ENCODE measurements around the gene PRXL2A. TPM values are rescaled to one million over a fixed set of nuclear protein-coding genes. Genes with fewer than 3 reads are reported as not detected.

Gene PRXL2A
- total and polyA plus RNA-seq, 2 experiments from 2014 or later: 166 to 222 TPM

GRCh38 chr10:80441831-80442230 is 33.5 kb downstream of the PRXL2A start:
- WGBS (ENCODE audit: low lambda C conversion rate, missing lambda C conversion rate): 85% methylated on average over 8 of the region's 8 CpGs
- Histone ChIP-seq H3K4me1 (ENCODE audit: insufficient read depth) (peaks cover 13% of the 10 kb centered on the region), H3K27me3 (no peaks in the 10 kb centered on the region), H4K20me1 (ENCODE audit: insufficient read depth, poor library complexity, severe bottlenecking) (no peaks in the 10 kb centered on the region), H3K79me2 (no peaks in the 10 kb centered on the region), H3K27ac (no peak overlapping the region), H3K4me2 (no peak overlapping the region), H3K36me3 (replicated peaks; ENCODE audit: insufficient read depth, low read depth) (no peaks in the 10 kb centered on the region), H3K9me2 (replicated peaks; ENCODE audit: insufficient read depth) (no peaks in the 10 kb centered on the region), H3K9me3 (ENCODE audit: low read depth) (no peaks in the 10 kb centered on the region), H2AFZ (no peak overlapping the region), H3K4me3 (no peak overlapping the region)
- TF ChIP-seq CTCF (IDR thresholded peaks at IDR 0.05; ENCODE audit: poor library complexity) (no peak), EZH2phosphoT487 (IDR thresholded peaks at IDR 0.05; ENCODE audit: low read depth, severe bottlenecking, unreplicated experiment) (no peak), EZH2 (IDR thresholded peaks at IDR 0.05; ENCODE audit: borderline replicate concordance) (no peak)
- no peak for DNase-seq (ENCODE audit: low spot score)

DNA sequence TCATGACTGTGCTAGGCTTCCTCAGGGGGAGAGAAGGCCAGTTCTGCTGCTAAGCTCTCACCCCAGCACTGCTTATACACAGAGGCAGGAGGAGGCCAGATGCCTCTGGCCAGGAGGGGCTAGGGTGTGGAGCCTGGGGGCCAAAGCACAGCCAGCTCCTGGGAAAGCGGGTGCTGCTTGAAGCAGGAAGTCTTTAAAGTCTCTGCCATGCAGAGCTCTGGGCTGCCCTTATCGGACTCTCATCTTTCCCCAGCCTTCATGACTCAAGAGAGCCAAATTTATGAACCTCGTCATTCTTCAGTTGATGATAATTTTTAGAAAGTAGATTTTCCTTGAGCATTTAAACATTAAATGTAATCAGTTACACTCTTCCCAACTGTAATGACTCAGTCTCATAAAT is 34.5 kb downstream of the PRXL2A start:
- Histone ChIP-seq H3K4me2 (no peak overlapping the region), H3K27ac (no peak overlapping the region), H3K4me1 (ENCODE audit: insufficient read depth) (peaks cover 17% of the 10 kb centered on the region), H3K9me3 (ENCODE audit: low read depth) (no peaks in the 10 kb centered on the region), H3K9me2 (replicated peaks; ENCODE audit: insufficient read depth) (no peaks in the 10 kb centered on the region), H3K27me3 (no peaks in the 10 kb centered on the region), H4K20me1 (ENCODE audit: insufficient read depth, poor library complexity, severe bottlenecking) (no peaks in the 10 kb centered on the region), H3K4me3 (no peak overlapping the region), H2AFZ (no peak overlapping the region), H3K36me3 (replicated peaks; ENCODE audit: insufficient read depth, low read depth) (no peaks in the 10 kb centered on the region), H3K79me2 (no peaks in the 10 kb centered on the region)
- 54% methylated on average over 3 of the region's 3 CpGs for WGBS (ENCODE audit: low lambda C conversion rate, missing lambda C conversion rate)
- DNase-seq (ENCODE audit: low spot score): no peak
- no peak for TF ChIP-seq CTCF (IDR thresholded peaks at IDR 0.05; ENCODE audit: poor library complexity)
- TF ChIP-seq EZH2 (IDR thresholded peaks at IDR 0.05; ENCODE audit: borderline replicate concordance): no peak
- no peak for TF ChIP-seq EZH2phosphoT487 (IDR thresholded peaks at IDR 0.05; ENCODE audit: low read depth, severe bottlenecking, unreplicated experiment)

DNA sequence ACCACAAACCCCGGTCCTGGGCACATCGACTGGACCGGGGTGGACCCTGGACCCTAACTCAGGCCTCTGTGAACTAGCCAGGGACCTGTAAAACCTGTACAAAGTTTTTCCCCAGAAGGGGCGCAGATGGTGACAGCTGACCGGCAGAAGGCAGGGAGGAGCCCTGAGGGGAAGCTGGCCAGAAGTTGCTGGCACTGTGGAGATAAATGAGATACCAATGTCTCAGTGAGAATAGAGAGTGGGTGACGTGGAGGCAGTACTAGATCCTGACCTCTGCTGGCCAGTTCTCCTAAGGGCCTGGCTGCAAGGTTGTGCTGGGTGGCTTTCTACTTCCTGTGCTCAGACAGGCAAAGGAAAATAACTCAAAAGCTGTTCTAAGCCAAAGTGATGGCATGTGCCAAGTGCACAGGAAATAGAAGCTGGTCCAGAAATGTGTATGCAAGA is 35.2 kb downstream of the PRXL2A start:
- Histone ChIP-seq H2AFZ (no peak overlapping the region), H3K27ac (no peak overlapping the region), H3K27me3 (no peaks in the 10 kb centered on the region), H3K4me1 (ENCODE audit: insufficient read depth) (peaks cover 17% of the 10 kb centered on the region), H3K79me2 (no peaks in the 10 kb centered on the region), H3K9me2 (replicated peaks; ENCODE audit: insufficient read depth) (no peaks in the 10 kb centered on the region), H4K20me1 (ENCODE audit: insufficient read depth, poor library complexity, severe bottlenecking) (no peaks in the 10 kb centered on the region), H3K4me3 (no peak overlapping the region), H3K36me3 (replicated peaks; ENCODE audit: insufficient read depth, low read depth) (no peaks in the 10 kb centered on the region), H3K9me3 (ENCODE audit: low read depth) (no peaks in the 10 kb centered on the region), H3K4me2 (no peak overlapping the region)
- TF ChIP-seq EZH2 (IDR thresholded peaks at IDR 0.05; ENCODE audit: borderline replicate concordance) (no peak), EZH2phosphoT487 (IDR thresholded peaks at IDR 0.05; ENCODE audit: low read depth, severe bottlenecking, unreplicated experiment) (no peak), CTCF (IDR thresholded peaks at IDR 0.05; ENCODE audit: poor library complexity) (peak; percentile 33)
- DNase-seq (ENCODE audit: low spot score): no peak
- 74% methylated on average over 6 of the region's 6 CpGs for WGBS (ENCODE audit: low lambda C conversion rate, missing lambda C conversion rate)

GRCh38 chr10:80444124-80444523 is 35.8 kb downstream of the PRXL2A start:
- Histone ChIP-seq H3K4me3 (no peak overlapping the region), H3K4me2 (no peak overlapping the region), H3K36me3 (replicated peaks; ENCODE audit: insufficient read depth, low read depth) (no peaks in the 10 kb centered on the region), H3K9me3 (ENCODE audit: low read depth) (no peaks in the 10 kb centered on the region), H3K27ac (no peak overlapping the region), H4K20me1 (ENCODE audit: insufficient read depth, poor library complexity, severe bottlenecking) (no peaks in the 10 kb centered on the region), H3K9me2 (replicated peaks; ENCODE audit: insufficient read depth) (no peaks in the 10 kb centered on the region), H3K4me1 (ENCODE audit: insufficient read depth) (peaks cover 19% of the 10 kb centered on the region), H2AFZ (no peak overlapping the region), H3K27me3 (no peaks in the 10 kb centered on the region), H3K79me2 (no peaks in the 10 kb centered on the region)
- no peak for TF ChIP-seq EZH2phosphoT487 (IDR thresholded peaks at IDR 0.05; ENCODE audit: low read depth, severe bottlenecking, unreplicated experiment)
- TF ChIP-seq CTCF (IDR thresholded peaks at IDR 0.05; ENCODE audit: poor library complexity): no peak
- no peak for TF ChIP-seq EZH2 (IDR thresholded peaks at IDR 0.05; ENCODE audit: borderline replicate concordance)
- WGBS (ENCODE audit: low lambda C conversion rate, missing lambda C conversion rate): 59% methylated on average over 2 of the region's 2 CpGs
- no peak for DNase-seq (ENCODE audit: low spot score)

All from hepatocyte (in vitro differentiated cells).